ENCODE results near the gene ERICH4. TPM values are rescaled to one million over a fixed set of nuclear protein-coding genes. Genes with fewer than 3 reads are reported as not detected.

ERICH4 gene
- total RNA-seq, 1 experiment from 2014 or later, result not detected

Small RNA genes within 50 kb of the gene (small RNA-seq; reads per million reads assigned to genes)
- 0 reads per million in 2 experiments for gene RF00017

Other genes with a start within 250 kb of the ERICH4 start
- not detected in 2 replicates for gene CYP2S1, start 249.9 kb upstream of the ERICH4 start, total RNA-seq (2014; rRNA removed; shearing (Covaris generic))
- gene AXL, start 223.9 kb upstream of the ERICH4 start, total RNA-seq (2014; rRNA removed; shearing (Covaris generic)), result 0.03 TPM in 1 of 2 replicates, not detected in the other
- 56.4 and 59.7 TPM in 2 replicates for gene HNRNPUL1, start 178.8 kb upstream of the ERICH4 start, total RNA-seq (2014; rRNA removed; shearing (Covaris generic))
- gene CCDC97, start 133.0 kb upstream of the ERICH4 start, total RNA-seq (2014; rRNA removed; shearing (Covaris generic)), result 6.9 and 9.8 TPM in 2 replicates
- gene TGFB1, start 89.2 kb upstream of the ERICH4 start, total RNA-seq (2014; rRNA removed; shearing (Covaris generic)), result 4.3 and 5.5 TPM in 2 replicates
- gene B9D2, start 79.0 kb upstream of the ERICH4 start, total RNA-seq (2014; rRNA removed; shearing (Covaris generic)), result 0.69 and 2.6 TPM in 2 replicates
- gene TMEM91, start 66.6 kb upstream of the ERICH4 start, total RNA-seq (2014; rRNA removed; shearing (Covaris generic)), result 0.26 TPM in 1 of 2 replicates, not detected in the other
- 39.1 and 39.3 TPM in 2 replicates for gene EXOSC5, start 45.8 kb upstream of the ERICH4 start, total RNA-seq (2014; rRNA removed; shearing (Covaris generic))
- gene BCKDHA, start 45.3 kb upstream of the ERICH4 start, total RNA-seq (2014; rRNA removed; shearing (Covaris generic)), result 45.3 and 52.0 TPM in 2 replicates
- not detected in 2 replicates for gene B3GNT8, start 15.8 kb upstream of the ERICH4 start, total RNA-seq (2014; rRNA removed; shearing (Covaris generic))
- gene DMAC2, start 3.2 kb upstream of the ERICH4 start, total RNA-seq (2014; rRNA removed; shearing (Covaris generic)), result 34.7 and 37.6 TPM in 2 replicates
- 0.21 TPM in 1 of 2 replicates, not detected in the other for gene CEACAM21, start 133.0 kb downstream of the ERICH4 start, total RNA-seq (2014; rRNA removed; shearing (Covaris generic))
- not detected in 2 replicates for gene CEACAM4, start 183.9 kb downstream of the ERICH4 start, total RNA-seq (2014; rRNA removed; shearing (Covaris generic))
- gene CEACAM7, start 245.1 kb downstream of the ERICH4 start, total RNA-seq (2014; rRNA removed; shearing (Covaris generic)), result not detected in 2 replicates

All from SK-MEL-5 (cell line).